ENCODE data around the gene SEMA4A.
A peak's percentile ranks its signal among the peaks of the same experiment; 100 is the strongest.

The SEMA4A gene

GRCh38 chr1:156135930-156136871 is 17.2 kb upstream of the SEMA4A start:
- no peak for DNase-seq (ENCODE audit: low read depth in 3 of 3)

- DNase-seq (ENCODE audit: low read depth in 3 of 3): no peak
Observed at GRCh38 chr1:156136970-156137483, 16.4 kb upstream of the SEMA4A start.

DNA sequence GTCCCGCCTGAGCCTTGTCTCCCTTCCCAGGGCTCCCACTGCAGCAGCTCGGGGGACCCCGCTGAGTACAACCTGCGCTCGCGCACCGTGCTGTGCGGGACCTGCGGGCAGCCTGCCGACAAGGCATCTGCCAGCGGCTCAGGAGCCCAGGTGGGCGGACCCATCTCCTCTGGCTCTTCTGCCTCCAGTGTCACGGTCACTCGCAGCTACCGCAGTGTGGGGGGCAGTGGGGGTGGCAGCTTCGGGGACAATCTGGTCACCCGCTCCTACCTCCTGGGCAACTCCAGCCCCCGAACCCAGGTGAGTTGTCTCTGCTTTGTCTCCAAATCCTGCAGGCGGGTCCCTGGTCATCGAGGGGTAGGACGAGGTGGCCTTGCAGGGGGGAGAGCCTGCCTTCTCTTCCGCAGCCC is 14.9 kb upstream of the SEMA4A start:
- no peak for DNase-seq (ENCODE audit: low read depth in 3 of 3)

DNA sequence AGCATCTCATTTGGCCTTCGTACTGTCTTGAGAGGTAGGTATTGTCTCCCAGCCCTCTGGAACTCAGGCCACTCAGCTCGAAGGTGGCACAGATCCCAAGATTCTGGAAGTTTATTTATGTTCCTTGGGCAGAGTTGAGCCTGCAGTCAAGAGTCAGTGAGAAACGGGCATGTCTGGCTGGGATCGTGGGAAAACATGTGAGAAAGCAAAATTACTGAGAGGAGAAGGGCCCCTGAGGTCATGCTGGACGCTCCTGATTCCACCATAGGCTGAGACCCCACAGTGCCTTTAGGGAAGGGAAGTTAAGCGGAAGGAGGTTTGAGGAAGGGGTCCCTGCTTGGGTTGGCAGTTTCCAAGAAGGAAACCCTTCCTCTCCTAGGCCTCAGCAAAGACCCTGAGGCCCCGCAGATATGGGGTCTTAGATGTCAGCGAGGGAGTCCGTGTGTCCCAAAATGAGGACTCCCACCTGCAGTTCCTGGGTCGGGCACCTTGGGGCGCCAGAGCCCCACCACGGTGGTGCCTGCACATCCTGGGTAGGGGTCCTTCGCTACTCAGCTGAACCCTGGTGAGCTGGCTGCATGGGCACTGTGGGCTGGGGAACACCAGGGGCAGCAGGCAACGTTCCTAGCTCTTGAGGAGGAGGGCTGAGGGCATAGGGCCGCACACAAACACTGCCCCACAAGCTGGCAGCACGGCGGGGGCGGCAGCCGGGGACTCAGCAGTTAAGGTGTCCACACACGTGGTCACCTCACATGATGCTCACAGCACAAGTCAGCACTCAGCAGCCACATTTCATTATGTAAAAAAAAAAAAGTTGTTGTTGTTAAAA is 12.3 kb upstream of the SEMA4A start:
- no peak for DNase-seq (ENCODE audit: low read depth in 3 of 3)

GRCh38 chr1:156143765-156144489 is 9.5 kb upstream of the SEMA4A start:
- no peak for DNase-seq (ENCODE audit: low read depth in 3 of 3)

GRCh38 chr1:156144742-156145141 is 8.6 kb upstream of the SEMA4A start:
- no peak for DNase-seq (ENCODE audit: low read depth in 3 of 3)

DNA sequence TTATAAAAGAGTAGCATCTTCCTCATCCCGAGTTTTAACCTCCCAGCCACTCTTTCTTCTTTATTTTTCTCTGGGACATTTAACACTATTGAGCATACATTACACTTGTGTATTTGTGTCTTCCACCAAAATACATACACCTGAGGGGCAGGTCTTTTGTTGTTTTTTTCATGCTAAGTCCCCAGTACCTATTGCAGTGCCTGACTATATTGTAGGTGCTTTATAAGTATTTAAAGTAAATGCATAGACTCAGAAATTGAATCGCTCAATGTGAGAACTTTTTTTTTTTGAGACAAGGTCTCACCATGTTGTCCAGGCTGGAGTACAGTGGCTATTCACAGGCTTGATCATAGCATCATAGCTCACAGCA is 7.8 kb upstream of the SEMA4A start:
- DNase-seq (ENCODE audit: low read depth in 3 of 3): no peak

DNA sequence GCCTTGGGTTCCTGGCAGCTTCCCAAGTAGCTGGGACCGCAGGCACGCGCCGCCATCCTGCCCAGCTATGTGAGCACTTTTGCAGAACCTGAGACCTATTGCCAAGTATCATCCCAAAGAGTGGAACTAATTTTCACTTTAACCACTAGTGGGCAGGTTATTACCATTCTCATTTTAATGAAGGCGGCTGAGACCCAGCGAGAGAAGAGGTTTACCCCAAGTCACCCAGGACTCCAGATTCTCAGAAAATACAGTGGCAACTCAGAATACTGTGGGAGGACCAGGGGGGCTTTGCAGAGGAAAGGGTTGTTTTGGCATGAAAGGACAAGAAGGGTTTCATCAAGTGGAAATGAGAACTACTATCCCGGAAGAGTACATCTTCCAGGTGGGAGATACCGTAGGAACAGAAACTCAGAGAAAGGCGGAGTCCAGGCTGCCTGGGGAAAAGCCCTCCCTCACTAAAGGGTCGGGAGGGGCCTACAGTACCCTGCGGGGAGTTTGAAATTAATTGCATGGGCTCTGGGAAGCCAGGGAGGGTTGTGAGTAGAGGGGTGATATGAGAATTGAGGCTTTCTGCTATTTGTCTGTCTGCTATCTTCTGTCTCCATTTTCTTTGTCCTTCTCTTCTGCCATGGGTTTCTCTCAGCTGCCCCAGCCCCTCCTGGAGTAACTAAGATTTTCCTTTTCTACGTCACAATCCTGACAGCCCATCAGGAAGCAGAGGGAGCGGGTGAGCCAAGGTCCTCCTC is 7.2 kb upstream of the SEMA4A start:
- DNase-seq (ENCODE audit: low read depth in 3 of 3): peak in 1 of 3 experiments; percentile 29

GRCh38 chr1:156146769-156147405 is 6.5 kb upstream of the SEMA4A start:
- no peak for DNase-seq (ENCODE audit: low read depth in 3 of 3)

- no peak for DNase-seq (ENCODE audit: low read depth in 3 of 3)
Observed at GRCh38 chr1:156148216-156148615, 5.2 kb upstream of the SEMA4A start.

DNA sequence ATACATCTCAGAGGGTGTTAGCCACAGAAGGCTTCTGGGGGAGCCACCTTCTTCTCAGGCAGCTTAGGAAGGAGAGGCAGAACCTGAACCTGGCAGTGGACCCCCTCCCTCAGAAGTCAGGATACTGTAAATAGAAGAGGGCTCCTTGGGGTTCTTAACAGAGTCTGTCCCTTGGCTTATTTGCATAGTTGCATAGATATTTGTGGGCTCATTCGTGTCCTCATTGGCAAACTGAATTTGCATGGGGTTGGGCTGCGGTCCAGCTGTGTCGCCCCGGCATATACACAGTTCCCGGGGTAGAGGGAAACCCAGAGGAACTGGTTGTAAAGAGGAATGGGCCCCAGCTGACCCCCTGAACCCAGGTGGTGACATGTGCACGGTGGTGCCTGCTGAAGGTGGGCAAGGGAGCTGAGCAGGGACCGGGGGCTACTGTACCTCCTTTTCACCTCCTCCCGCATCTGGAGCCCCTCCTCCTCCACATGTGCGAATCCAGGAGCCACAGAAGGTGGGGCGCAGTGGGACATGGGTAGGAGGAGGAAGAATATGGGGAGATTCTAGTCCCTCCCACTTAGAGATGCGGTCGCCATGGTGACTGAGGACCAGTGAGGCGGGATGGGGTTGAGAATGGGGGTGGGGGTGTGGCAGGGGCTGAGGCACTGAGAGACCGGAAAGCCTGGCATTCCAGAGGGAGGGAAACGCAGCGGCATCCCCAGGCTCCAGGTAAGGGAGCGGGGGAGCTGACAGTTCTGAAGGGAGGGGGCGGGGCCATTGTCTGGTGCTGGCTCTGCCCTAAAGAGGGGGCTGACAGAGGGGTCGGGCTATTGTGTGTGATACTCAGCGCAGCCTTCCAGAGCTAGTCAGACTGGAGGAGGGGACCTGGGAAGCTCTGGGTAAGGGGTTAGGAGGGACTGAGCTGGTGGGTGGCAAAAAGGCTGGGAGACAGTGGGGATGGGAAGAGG is 3.7 kb upstream of the SEMA4A start:
- no peak for DNase-seq (ENCODE audit: low read depth in 3 of 3)

- no peak for DNase-seq (ENCODE audit: low read depth in 3 of 3)
Observed at GRCh38 chr1:156150333-156151011, 2.9 kb upstream of the SEMA4A start.

DNA sequence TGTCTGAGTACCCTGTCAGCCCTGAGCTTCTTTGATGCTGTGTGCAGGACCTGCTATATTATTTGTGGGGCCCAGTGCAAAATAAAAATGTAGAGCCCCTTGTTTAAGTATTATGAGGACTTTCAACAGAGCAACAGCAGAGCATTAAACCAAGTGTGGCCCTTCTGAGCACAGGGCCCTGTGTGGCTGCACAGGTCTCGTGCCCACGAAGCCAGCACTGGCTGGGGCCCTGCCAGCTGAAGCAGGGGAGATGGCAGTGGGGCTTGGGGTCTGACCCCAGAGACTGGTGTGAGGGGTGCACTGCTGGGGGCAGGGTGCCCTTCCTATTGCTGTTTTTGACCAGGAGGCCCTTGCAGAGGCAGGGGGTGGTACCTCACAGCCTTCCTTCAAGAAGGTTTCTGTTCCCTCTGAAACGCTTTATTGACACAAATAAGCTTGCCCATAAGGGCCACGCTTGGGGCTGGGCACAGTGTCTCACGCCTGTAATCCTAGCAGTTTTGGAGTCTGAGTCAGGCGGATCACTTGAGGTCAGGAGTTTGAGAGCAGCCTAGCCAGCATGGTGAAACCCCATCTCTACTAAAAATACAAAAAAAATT is 2.2 kb upstream of the SEMA4A start:
- DNase-seq (ENCODE audit: low read depth in 3 of 3): no peak

GRCh38 chr1:156152628-156153027 is 757 bp upstream of the SEMA4A start:
- DNase-seq (ENCODE audit: low read depth in 3 of 3): no peak

DNA sequence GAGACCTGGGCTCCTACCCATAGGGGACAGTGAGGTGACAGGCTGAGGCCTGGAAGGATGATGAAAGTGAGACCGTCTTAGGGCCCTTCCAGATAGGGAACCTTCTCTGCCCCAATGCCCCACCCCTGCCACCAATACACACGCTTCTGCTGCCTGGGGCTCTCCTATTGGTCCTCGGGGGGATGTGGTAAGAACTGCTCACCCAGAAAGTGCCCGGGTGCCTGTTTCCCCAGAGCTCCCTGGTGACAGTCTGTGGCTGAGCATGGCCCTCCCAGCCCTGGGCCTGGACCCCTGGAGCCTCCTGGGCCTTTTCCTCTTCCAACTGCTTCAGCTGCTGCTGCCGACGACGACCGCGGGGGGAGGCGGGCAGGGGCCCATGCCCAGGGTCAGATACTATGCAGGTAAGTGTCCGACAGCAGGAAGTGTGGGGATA is 948 bp downstream of the SEMA4A start:
- DNase-seq (ENCODE audit: low read depth in 3 of 3): no peak

DNA sequence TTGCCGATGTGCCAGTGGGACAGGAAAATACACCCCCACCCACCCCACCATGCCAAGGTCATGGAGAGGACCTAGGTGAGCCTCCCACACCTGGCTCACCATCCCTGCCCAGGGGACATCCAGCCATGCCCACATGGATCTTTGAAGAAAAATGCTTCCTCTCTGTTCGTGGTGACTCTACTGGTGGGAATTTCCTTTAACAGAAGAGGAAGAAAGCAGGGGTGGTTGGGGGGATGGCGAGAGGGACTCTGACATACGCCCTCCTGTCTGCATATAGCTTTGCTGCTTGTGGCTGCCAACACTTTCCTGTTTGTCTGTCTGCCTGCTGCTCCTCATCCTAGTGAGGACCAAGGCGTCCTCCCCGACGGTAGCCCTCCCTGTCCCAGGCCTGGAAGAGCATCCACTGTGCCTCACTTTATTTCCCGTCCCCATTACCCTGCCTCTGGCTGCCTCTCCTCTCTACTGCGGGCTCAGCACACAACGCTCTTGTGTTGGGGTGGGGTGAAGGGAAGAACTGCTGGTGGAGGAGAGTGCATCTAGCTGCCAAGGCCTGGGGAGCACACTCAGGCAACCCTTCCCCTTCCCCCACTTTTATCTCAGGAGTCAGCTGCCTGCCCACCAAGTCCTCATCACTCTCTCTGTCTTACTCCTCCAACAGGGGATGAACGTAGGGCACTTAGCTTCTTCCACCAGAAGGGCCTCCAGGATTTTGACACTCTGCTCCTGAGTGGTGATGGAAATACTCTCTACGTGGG is 2.5 kb downstream of the SEMA4A start:
- DNase-seq (ENCODE audit: low read depth in 3 of 3): no peak

- DNase-seq (ENCODE audit: low read depth in 3 of 3): no peak
Observed at GRCh38 chr1:156157506-156157905, 4.1 kb downstream of the SEMA4A start.

DNA sequence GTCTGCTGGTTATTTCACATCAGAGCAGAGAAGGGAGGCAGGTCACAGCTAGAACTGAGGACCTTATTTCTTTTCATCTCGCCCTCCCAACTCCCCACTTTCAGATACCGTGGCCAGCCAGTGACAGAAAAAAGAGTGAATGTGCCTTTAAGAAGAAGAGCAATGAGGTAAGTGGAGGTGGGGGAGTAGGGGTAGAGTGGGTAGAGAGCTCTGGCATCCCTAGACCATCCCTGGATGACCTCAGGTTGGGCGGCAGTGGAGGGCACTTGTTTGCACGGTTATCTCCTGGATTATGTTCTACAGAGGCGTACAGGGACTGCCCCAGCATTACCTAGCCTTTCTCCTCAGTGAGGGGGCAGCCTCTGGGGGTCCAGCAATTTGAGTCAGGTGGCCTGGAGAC is 4.6 kb downstream of the SEMA4A start:
- DNase-seq (ENCODE audit: low read depth in 3 of 3): no peak
